HT-29 (cell line): ENCODE data around the gene DPH5. TPM values are rescaled to one million over a fixed set of nuclear protein-coding genes. Genes with fewer than 3 reads are reported as not detected.
"Not testable (repeated sequence)": the region's sequence is repeated elsewhere in the genome, so short reads cannot be mapped to it uniquely, and the experiment has no call there.

ENCODE experiments used
- DNase-seq: peaks from one replicate; pipeline ENCODE4 v3.0.0-alpha.2; 2015; ENCODE audit warnings: low spot score
- total RNA-seq: library from RNA; depleted of rRNA; stranded (reverse); fragments of >200 nt; shearing (Covaris generic); gene quantifications from 2 replicates; pipeline ENCODE4 v1.2.3, GENCODE V29; 2014; rRNA removed

Gene DPH5, protein sequence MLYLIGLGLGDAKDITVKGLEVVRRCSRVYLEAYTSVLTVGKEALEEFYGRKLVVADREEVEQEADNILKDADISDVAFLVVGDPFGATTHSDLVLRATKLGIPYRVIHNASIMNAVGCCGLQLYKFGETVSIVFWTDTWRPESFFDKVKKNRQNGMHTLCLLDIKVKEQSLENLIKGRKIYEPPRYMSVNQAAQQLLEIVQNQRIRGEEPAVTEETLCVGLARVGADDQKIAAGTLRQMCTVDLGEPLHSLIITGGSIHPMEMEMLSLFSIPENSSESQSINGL
- 9.5 and 9.9 TPM in 2 replicates for total RNA-seq

DNA sequence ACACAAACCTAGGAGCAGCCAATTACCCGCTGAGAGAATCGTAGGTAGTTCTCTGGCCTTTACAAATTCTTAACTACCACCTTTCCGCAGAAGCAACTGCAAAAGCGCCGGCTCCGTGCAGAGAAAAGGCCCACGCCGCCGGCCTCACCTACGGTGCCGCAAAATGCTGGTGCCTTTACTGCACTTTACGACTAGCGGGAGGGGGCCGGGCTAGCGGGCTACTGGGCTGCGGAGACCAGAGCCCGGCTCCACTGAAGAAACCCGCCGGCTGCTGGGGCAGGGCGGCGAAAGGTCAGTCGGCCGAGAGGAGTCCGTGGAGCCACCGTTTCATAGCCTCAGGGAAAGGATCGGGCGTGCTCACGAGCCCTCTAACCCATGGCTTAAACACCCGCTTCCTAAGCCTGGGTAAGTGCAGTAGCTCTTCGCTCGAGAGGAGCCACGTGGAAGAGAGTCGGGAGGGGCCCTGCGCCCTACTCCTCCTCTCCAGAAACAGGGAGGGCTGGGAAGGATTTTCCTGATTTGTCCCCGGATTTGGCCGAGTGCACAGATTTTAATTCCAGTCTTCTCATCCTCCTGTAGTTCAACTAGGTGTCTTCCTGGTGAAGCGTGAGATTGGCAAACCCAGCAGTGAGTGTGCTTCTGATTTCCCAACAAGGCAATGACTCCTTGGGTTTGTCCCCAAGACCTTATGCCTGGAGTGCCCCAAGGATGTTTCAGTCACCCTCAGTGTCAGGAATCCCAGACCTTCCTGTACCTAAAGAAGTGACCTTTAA is at the start of gene DPH5:
Gene DPH5 (minus strand): TSS at position 128 of the 773 bp plus-strand sequence. CDS start 341 bp downstream, outside the sequence.
- peak; percentile 90 for DNase-seq

DNA sequence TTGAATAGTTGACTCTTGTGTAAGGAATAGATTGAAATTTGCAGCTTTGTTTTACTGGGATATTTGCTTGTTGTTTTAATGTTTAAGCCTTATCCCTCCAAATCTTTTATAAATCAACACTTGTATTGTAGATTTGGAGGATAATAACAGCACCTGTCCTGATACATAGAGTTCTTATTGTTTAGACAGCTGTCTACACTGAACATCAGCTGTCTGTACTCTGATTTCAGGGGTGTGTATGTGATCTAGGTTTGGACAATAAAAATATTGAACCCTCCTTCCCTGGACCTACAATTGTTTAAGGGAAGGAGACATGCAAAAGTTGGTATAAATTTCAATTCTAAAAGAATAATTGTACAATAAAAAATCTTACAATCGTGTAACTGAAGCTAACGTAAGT is 48.3 kb upstream of the DPH5 start:
- no peak for DNase-seq

DNA sequence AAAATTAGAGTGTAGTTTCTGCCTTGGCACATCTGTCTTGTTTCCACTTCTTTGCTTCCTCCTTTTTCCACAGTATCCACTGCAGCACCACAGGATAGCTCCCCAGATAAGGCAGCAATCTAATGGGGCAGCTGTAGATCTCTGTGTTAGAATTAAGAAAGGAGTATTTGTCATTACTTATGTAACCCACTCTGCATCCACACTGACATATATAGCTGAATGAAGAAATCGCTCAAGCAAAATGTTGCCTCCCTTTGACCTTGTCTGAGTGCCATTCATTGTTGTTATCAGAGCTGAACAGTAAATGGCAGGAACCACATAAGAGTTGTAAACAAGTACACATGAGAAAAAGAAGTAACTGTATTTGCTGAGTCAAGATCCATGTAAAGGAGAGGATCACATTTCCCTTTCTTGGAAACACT is 45.9 kb upstream of the DPH5 start:
- DNase-seq = no peak

DNA sequence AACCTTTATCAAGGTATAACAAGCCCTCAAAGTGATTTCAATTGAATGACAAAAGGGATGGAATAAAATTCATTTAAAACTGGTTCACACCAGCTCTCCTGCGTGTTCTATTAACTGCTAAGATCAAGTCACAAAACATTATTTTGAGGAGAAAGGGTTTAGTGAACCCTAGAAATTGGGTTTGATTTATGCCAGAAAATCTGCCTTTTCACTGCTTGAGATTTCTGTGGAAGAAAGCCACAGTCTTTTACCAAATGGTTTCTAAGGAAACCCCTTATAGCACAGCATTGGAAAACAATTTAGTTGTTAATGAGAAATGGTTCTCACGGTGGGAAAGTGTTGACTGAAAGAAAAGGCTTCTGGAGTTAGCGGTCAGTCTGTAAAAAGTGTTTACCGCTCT is 43.6 kb upstream of the DPH5 start:
- no peak for DNase-seq

DNA sequence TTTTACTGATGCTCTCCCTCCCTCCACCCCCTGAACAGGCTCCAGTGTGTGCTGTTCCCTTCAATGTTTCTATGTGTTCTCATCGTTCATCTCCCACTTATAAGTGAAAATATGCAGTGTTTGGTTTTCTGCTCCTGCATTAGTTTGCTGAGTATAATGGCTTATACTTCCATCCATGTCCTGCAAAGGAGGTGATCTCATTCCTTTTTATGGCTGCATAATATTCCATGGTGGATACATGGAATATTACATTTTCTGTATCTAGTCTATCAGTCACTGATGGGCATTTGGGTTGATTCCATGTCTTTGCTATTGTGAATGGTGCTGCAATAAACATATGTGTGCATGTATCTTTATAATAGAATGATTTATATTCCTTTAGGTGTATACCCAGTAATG is 41.4 kb upstream of the DPH5 start:
- not testable (repeated sequence) for DNase-seq

DNA sequence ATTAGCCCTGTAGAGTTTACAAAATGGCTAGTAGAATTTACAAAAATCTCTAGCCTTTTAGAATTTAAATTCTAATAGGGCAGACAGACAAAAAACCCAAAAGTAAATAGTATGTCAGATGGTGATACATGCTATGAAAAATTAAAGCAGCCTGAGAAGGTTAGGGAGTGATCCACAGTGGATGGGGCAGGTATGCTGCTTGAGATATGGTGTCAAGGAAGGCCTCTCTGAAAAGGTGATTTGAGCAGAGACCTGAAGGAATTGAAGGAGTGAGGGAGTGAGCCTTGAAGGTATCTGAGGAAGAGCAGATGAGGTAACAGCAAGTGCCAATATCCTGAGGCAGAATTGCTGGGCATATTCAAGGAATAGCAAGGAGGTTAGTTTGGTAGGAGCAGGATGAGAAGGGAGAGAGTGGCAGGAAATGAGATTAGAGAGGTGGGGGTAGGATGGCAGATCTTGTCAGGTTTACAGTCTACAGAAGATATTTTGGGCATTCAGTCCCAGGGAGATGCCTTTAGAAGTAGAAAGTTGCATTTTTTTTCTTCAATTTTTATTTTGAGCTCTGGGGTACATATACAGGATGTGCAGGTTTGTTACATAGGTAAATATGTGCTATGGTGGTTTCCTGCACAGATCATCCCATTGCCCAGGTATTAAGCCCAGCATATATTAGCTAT is 40.8 kb upstream of the DPH5 start:
- DNase-seq = no peak

DNA sequence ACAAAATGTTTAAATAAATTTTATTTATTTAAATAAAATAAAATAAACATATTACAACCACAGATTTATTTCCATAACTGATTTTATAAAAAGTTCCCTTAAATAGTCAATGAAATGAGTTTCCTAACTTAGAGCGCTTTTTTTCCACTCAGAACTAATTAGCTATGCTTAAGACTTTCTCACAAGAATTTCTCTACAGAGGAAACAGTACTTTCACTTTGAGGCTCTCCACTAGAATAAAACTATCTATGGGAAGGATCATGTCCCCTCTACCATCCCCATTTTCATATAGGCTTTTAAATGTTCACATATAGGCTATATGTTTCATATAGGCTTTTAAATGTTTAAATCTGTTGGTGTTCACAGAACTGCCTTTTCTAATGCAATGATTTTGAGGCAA is 40.0 kb upstream of the DPH5 start:
- no peak for DNase-seq

DNA sequence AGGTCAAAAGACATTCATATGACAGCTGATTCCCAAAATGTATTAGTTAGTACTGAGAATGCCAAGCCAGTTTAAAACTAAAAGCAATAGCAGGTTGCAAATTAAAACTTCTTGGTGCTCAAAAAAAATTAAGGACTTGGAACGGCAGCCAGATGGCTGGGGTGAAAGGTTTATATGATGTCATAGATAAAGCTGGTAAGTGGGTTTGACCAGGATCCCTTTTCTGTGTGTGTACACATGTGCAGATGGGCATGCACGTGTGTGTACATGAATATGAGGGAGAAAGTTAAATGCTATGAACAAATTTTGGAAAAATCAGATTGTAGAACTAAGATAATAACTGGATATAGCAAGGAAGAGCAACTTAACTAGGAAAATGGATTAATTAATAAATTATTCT is 39.1 kb upstream of the DPH5 start:
- no peak for DNase-seq

DNA sequence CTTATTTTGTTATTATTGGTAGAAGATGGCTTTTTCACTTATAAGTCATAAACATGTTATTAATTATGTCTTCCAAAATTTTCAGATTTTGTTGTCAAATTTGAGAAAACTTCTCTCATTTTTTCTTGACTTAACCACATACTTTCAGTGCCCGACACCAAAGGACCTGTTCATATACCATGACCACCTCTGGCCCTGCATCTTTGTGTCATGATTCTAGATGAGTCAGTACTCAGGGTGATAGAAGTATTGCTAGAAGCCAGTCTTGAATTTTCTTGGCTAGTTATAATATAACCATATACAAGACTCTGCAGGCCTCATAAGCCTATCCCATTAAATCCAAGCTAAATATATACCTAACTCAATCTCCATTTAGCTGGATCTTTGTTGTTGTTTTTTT is 35.4 kb upstream of the DPH5 start:
- DNase-seq = no peak

DNA sequence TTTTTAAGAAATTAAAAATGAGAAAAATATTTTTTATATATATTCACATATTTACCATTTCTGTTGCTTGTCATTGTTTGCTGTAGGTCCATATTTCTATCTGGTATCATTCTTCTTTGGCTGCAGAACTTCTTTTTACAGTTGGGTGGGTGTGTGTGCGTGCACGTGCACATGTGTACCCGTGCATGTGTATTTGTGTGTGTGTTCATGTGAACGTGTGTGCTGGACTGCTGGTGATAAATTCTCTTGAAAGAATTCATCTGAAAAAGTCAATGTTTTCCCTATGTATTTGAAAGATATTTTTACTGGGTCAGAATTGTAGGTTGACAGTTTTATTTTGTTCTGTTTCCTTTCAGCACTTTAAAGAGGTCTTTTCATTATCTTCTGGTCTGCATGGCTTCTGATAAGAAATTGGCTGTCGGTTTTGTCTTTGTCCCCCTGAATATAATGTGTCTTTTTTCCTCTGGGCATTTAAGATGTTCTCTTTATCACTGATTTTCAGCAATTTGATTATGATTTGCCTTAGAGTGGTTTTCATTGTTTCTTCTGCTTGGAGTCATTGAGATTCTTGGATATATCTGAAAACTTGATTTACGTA is 34.5 kb upstream of the DPH5 start:
- DNase-seq = no peak

DNA sequence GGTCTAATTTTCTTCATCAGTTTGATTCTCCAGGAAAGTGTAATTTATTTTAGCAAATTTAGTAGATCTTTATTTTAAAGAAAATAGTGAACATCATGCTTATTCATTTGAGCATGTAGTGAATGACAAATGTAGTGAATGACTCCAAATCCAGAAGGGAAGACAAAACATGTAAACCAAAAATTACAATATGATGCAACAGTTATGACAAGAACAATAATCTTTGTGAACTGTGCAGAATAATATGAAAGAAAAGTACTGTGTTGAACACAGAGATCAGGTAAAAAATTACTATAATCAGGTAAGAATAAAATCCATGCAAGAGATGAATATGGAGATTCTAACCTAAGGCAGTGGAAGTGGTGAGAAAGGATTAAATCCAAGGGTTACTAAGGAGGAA is 30.0 kb upstream of the DPH5 start:
- DNase-seq = no peak

DNA sequence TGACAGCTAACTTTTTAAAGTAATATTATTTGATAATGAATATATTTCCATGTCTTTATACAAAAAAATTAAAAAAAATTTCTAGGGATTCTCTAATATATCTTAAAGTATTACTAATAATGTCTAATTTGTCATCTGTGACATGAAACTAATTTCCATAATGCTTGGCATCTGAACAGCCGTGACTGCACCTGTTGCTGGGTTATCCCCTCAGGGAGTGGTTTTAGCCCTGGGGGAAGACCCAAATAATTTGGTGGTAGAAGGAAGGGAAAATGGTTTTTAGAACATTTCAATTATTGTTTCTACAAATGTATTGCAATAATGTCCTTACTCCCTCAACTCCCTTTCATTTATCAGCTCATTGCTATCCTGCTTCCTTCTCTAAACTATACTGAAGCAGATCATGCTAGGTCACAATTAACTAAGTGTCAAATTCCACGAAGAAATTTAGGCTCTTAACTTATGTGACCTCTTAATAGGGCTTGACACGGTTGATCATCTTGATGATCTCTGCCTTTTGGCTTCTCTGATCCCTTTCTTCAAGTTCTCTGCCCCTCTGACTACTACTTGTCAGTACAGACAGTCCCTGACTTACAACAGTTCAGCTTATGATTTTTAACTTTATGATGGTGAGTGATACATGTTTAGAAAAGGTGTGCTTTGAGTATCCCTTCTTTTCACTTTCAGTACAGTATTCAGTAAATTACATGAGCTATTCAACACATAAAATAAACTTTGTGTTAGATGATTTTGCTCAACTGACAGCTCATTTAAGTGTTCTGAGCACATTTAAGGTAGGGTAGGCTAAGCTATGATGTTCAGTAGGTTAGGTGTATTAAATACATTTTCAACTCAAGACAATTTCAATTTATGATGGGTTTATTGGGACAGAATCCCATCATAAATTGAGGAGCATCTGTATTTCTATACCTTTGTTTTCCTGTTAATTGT is 26.4 kb upstream of the DPH5 start:
- no peak for DNase-seq

DNA sequence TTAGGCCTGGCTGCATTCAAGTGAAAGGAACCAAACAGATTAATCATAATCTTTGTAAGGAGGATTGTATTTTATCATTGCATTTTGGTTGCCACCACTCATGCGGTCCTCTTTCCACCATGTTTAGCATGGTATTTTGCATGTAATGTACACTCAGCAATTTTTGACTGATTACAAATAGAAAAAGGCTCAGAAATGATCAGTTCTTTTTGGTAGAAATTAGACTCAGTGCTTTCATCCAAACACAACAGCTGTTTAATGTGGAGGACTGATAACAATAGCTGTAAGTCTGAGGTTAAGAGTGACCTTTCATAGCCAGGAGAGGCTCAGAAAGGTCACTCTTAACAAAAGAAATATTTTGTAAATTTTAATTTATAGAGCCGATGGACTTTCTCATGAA is 25.3 kb upstream of the DPH5 start:
- DNase-seq = no peak

DNA sequence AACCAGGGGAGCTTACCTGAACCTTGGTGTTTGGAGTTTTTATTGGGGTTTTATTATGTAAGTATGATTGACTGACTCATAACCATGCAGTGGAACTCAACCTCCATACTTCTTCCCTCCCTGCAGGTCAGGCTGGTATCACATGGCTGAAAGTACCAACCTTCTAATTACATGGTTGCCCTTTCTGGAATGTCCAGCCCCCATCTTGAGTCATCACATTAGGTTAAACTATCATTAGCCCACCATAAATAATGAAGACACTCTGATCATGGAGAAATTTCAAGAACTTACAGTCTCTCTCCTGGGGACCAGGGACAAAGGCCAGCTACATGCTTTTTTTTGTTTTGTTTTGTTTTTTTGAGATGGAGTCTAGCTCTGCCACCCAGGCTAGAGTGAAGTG is 19.2 kb upstream of the DPH5 start:
- no peak for DNase-seq

DNA sequence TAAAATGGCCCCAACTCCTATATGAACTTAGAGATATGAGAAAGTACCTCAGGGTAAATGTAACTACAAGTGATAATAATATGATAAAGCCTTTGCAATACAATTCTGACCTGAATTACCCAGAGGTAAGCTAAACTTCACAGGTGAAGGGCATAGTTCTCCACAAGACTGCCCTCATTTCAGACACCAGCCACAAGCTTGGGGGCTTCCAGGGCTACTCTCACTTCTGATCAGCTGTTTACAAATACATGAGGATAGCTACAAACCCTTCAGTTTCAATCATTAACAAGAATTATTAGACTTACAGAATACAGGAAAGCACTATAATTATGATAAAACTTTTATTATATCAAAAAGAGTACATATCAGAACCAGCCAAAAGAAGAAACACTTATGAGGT is 18.7 kb upstream of the DPH5 start:
- DNase-seq = no peak

DNA sequence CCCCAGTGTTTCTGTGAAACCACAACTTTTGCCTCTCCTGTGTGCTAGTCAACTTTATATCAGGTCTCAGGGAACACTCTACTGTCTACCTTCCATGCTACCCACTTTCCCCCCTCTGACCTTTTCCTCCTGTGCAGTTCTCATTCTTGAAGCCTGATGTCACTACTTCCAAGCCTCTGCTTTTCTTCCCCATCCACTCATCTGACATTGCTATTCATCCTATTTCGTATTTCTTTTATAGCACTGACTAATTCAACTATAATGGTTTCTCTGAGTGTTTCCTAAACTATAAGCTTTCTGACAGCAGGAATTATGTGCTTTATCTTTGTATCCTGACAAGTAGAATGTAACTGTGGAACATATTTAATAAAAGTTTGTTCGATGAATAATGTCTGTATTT is 18.2 kb upstream of the DPH5 start:
- no peak for DNase-seq

DNA sequence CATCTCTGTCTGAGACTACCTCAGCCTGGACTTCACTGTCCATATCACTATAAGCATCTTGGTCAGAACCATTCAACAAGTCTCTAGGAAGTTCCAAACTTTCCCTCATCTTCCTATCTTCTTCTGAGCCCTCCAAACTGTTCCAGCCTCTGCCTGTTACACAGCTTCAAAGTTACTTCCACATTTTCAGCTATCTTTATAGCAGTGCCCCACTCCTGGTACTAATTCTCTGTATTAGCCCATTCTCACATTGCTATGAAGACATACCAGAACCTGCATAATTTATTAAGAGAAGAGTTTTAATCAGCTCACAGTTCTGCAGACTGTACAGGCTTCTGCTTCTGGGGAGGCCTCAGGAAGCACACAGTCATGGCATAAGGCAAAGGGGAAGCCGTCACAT is 15.7 kb upstream of the DPH5 start:
- no peak for DNase-seq

DNA sequence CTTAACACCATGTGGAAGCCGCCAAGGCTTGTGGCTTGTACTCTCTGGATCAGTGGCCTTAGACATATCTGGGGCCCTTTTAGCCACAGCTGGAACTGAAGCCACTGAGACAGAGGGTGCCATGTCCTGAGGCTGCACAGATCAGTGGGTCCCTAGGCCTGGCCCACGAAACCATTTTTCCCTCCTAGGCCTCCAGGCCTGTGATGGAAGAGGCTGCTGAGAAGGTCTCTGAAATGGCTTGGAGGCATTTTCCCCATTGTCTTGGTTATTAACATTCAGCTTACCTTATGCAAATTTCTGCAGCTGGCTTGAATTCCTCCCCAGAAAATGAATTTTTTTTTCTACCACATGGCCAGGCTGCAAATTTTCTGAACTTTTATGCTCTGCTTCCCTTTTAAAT is 15.1 kb upstream of the DPH5 start:
- DNase-seq = no peak

DNA sequence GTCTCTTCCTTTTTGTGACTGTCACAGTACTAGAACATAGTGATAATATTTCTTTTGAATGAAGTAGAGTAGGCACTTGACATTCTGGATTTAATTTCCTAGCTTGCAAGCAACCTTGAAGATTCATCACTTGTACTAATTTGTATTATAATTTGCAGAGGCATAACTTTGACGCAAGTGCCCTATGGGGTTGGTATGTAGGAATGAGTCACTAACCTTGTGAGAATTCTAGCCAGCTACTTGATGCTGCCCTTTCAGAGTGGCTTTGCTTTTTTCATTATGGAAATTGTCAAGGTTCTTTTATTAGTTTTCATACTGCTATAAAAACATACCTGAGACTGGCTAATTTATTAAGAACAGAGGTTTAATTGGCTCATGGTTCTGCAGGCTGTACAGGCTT is 13.7 kb upstream of the DPH5 start:
- DNase-seq = no peak

DNA sequence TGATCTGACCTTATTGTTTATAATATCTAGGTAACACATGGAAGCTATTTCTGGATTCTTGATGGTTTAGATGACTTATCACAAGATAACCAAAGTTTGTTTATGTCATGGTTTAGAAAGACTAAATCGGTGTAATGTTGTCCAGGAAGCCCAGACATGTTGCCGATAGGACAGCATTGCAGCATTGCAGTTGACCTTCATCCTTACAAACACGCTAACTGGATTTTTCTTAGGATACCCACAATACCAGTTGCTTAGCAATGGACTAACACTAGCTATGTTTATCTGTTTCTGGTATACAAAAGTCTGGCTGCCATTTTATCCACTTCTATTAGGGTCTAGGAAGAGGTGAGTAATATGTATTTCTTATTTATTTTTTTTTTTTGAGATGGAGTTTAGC is 11.7 kb upstream of the DPH5 start:
- DNase-seq = no peak

DNA sequence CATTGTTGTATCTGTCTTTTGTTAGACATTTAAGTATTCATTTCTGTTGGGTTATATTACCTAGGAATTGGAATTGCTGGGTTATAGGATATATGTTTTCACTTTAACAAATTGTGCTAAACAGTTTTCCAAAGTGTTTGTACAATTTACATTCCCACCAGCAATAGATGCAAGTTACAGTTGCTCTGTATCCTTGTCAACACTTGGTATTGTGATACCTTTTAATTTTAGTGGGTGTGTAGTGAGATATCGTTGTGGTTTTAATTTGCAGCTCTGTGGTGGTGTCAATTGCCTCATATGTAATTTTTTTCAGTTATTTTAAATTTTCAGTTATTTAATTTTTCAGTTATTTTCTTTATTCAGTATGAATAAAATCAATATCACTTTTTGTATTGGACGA is 7.4 kb upstream of the DPH5 start:
- DNase-seq = no peak
